Endothelial cell of umbilical vein (primary cell): ENCODE measurements around the gene FANCD2. TPM values are rescaled to one million over a fixed set of nuclear protein-coding genes. Genes with fewer than 3 reads are reported as not detected.
A peak's percentile ranks its signal among the peaks of the same experiment; 100 is the strongest.

ENCODE experiments used
- BruUV-seq: library from RNA; stranded (reverse); fragments of 400-500 nt; replicated peaks from 2 replicates; lab custom pipeline; 2021; lab: Mats Ljungman, UMichigan
- CTCF ChIA-PET: fragments of 300-600, 350-600 bp; sonication (Branson Sonifier 250); formaldehyde crosslinking; loops from one replicate; lab custom pipeline; 2021; ENCODE audit warnings: antibody characterized with exemption, inconsistent platforms; lab: Charles Lee
- POLR2A ChIA-PET: fragments of 300-600, 350-600 bp; sonication (Branson Sonifier 250); formaldehyde crosslinking; loops from one replicate; lab custom pipeline; 2021; ENCODE audit warnings: antibody characterized with exemption, inconsistent platforms; lab: Charles Lee
- DNase-seq: peaks from one replicate; pipeline ENCODE4 v3.0.0-alpha.2; 2011; ENCODE audit warnings: low read depth, low spot score
- FAIRE-seq: peaks from 2 replicates; lab custom pipeline; 2011; peaks lifted over from hg19 to GRCh38; lab: Jason Lieb, UNC
- H2AFZ ChIP-seq: 2 replicates; pipeline ENCODE4 v1.6.0; 2012; ENCODE audit warnings: low read depth, low read length, control low read depth, inconsistent platforms
- H3K27ac ChIP-seq: 2 replicates; pipeline ENCODE4 v1.5.1; 2011; ENCODE audit warnings: low read depth, mild to moderate bottlenecking, control low read depth, low read length, moderate library complexity; ENCODE audit not compliant: insufficient read depth
- H3K27me3 ChIP-seq, 2 experiments: 2 replicates each; pipeline versions ENCODE4 v1.6.0 to v1.6.1; 2011; ENCODE audit warnings: low read length in 2 of 2, mixed read lengths in 1 of 2; ENCODE audit not compliant: control insufficient read depth in 2 of 2, insufficient read depth in 2 of 2
- H3K36me3 ChIP-seq, 2 experiments: 2 replicates in 1 of 2; 3 replicates in 1 of 2; pipeline ENCODE4 v1.5.1; 2011; ENCODE audit warnings: low read length in 2 of 2, mild to moderate bottlenecking in 1 of 2, moderate library complexity in 1 of 2; ENCODE audit not compliant: control insufficient read depth in 2 of 2, insufficient read depth in 2 of 2; ENCODE audit errors: extremely low read depth in 1 of 2
- H3K4me1 ChIP-seq: 3 replicates; pipeline ENCODE4 v1.5.1; 2011; ENCODE audit warnings: mild to moderate bottlenecking, low read length; ENCODE audit not compliant: control insufficient read depth, insufficient read depth; ENCODE audit errors: extremely low read depth
- H3K4me2 ChIP-seq: 2 replicates; pipeline ENCODE4 v1.6.1; 2011; ENCODE audit warnings: low read length, control low read depth, mixed read lengths; ENCODE audit not compliant: insufficient read depth
- H3K4me3 ChIP-seq, 3 experiments: fragments of 200-600 bp in 1 of 3; sonication (generic), shearing (Covaris generic) in 1 of 3; replicated peaks in 1 of 3; 2 replicates each; pipeline ENCODE4 v1.5.1; 2011 to 2016; ENCODE audit warnings: control low read depth in 3 of 3, low read length in 3 of 3, mild to moderate bottlenecking in 2 of 3, inconsistent platforms in 1 of 3, low read depth in 1 of 3, moderate library complexity in 1 of 3; ENCODE audit not compliant: insufficient read depth in 1 of 3
- H3K79me2 ChIP-seq: 2 replicates; pipeline ENCODE4 v1.6.0; 2012; ENCODE audit warnings: low read length, inconsistent platforms; ENCODE audit not compliant: control insufficient read depth, insufficient read depth
- H3K9ac ChIP-seq: replicated peaks from 2 replicates; pipeline ENCODE3; 2011; ENCODE audit warnings: low read length, control low read depth; ENCODE audit not compliant: insufficient read depth; ENCODE audit errors: extremely low read depth
- H3K9me1 ChIP-seq: replicated peaks from 3 replicates; pipeline ENCODE4 v1.6.0; 2011; ENCODE audit warnings: mild to moderate bottlenecking, low read length; ENCODE audit not compliant: control insufficient read depth, insufficient read depth; ENCODE audit errors: extremely low read depth
- H3K9me3 ChIP-seq: replicated peaks from 2 replicates; pipeline ENCODE4 v1.5.1; 2012; ENCODE audit warnings: low read length, inconsistent platforms; ENCODE audit not compliant: control insufficient read depth, insufficient read depth
- H4K20me1 ChIP-seq: replicated peaks from 2 replicates; pipeline ENCODE3; 2011; ENCODE audit warnings: mild to moderate bottlenecking, low read length; ENCODE audit not compliant: control insufficient read depth, insufficient read depth; ENCODE audit errors: extremely low read depth
- CTCF ChIP-seq, 2 donors: IDR thresholded peaks; 1 replicate in 1 of 2; 2 replicates in 1 of 2; pipeline ENCODE4 v1.5.1; 2011; ENCODE audit warnings: low read length in 2 of 2, mild to moderate bottlenecking in 2 of 2, moderate library complexity in 2 of 2, control low read depth in 1 of 2, inconsistent platforms in 1 of 2, low read depth in 1 of 2; ENCODE audit not compliant: insufficient read depth in 1 of 2; ENCODE audit errors: extremely low read depth in 1 of 2
- EZH2 ChIP-seq: IDR thresholded peaks from 2 replicates; pipeline ENCODE4 v1.6.1; 2012; ENCODE audit warnings: borderline replicate concordance, low read depth, mild to moderate bottlenecking, moderate library complexity, low read length, inconsistent platforms; ENCODE audit not compliant: severe bottlenecking
- MYC ChIP-seq: IDR thresholded peaks from one replicate; pipeline ENCODE4 v1.6.1; 2011; ENCODE audit warnings: mild to moderate bottlenecking, low read depth, low read length
- POLR2AphosphoS5 ChIP-seq: IDR thresholded peaks from 2 replicates; pipeline ENCODE4 v1.6.1; 2012; ENCODE audit warnings: low read depth, mild to moderate bottlenecking, control low read depth, low read length, moderate library complexity; ENCODE audit not compliant: insufficient read depth
- dilution Hi-C: fragments of 300-500 bp; cut with MboI; formaldehyde crosslinking; loops from one replicate; pipeline ENCODE4 v1.15.0; 2019; ENCODE audit warnings: low sequenced_read_pairs; ENCODE audit not compliant: extremely low pct_ligation_motif_present
- intact Hi-C: fragments of 100-400 bp; cut with micrococcal nuclease; formaldehyde crosslinking; loops from one replicate; pipeline ENCODE4 v1.10.0; 2022
- polyA plus RNA-seq, 4 experiments: library from polyadenylated mRNA; depleted of rRNA in 3 of 4; stranded (reverse) in 3 of 4; unstranded in 1 of 4; fragments of >200 nt; gene quantifications; 2 replicates each; pipeline versions ENCODE4 v1.2.1 to v1.2.3, GENCODE V29; 2011 to 2012; ENCODE audit warnings: missing spikeins in 1 of 4
- total RNA-seq: library from RNA; stranded (reverse); gene quantifications from 2 replicates; pipeline ENCODE4 v1.2.3, GENCODE V29; 2021
- TF ChIP-seq, protein P1 (sequence below): IDR thresholded peaks from 2 replicates; pipeline ENCODE4 v1.6.1; 2011; ENCODE audit not compliant: insufficient read depth, insufficient read length

Gene FANCD2
- total and polyA plus RNA-seq, 2 donors (not counting 3 experiments of a cell fraction or from before 2014, with no cell fraction given) = 8.2 to 26.8 TPM

GRCh38 chr3:10140996-10141546, 114.8 kb downstream of the FANCD2 start:
- POLR2A ChIA-PET = interaction anchor here (0.5 to 0.6 kb wide), 2 partner anchors 34 to 36 kb away, joined by 3 to 4 read pairs; no protein-coding TSS in a partner anchor
- Histone ChIP-seq H3K9me3 (no peaks in the 10 kb centered on the region), H3K27me3 (no peaks in the 10 kb centered on the region), H3K4me2 (no peak overlapping the region), H3K9ac (no peak overlapping the region), H3K9me1 (no peaks in the 10 kb centered on the region), H3K27ac (no peak overlapping the region), H3K4me1 (peaks cover 8% of the 10 kb centered on the region), H3K36me3 (no peaks in the 10 kb centered on the region), H4K20me1 (no peaks in the 10 kb centered on the region), H2AFZ (peak overlapping the region; percentile 78), H3K79me2 (peaks cover 36% of the 10 kb centered on the region), H3K4me3 (no peak overlapping the region)
- FAIRE-seq (no peak), DNase-seq (no peak)
- TSS peak; percentile 45 for BruUV-seq
- CTCF ChIA-PET = interaction anchor here (0.9 to 2.0 kb wide), 8 partner anchors 14 to 145 kb away, joined by 3 to 11 read pairs (median 3); partner anchors contain the start of gene TATDN2
- dilution Hi-C loops = no loop called here
- intact Hi-C loops = loop anchor here (1.0 to 10.0 kb wide), 3 partner anchors 26 to 326 kb away; partner anchors contain the start of genes BRK1, TATDN2 and TTLL3
- TF ChIP-seq MYC (no peak), CTCF (IDR thresholded peaks at IDR 0.05; ENCODE audit: extremely low read depth in 1 of 2, insufficient read depth in 1 of 2, low read depth in 1 of 2, low read length in 2 of 2) (no peak), POLR2AphosphoS5 (no peak), EZH2 (no peak)
- TF ChIP-seq, protein P1, sequence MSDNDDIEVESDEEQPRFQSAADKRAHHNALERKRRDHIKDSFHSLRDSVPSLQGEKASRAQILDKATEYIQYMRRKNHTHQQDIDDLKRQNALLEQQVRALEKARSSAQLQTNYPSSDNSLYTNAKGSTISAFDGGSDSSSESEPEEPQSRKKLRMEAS = no peak
